Spleen (tissue), 7 donors: ENCODE results near the gene SRI.

Source experiments
- CTCF ChIP-seq, 11 experiments: fragments of 200-600 bp in 7 of 11; fragments of 450-650 bp in 4 of 11; sonication (generic) in 4 of 11; IDR thresholded peaks in 8 of 11; conservative IDR thresholded peaks in 3 of 11; 1 replicate in 7 of 11; 2 replicates in 4 of 11; pipeline versions ENCODE4 v1.4.0 to v1.8.0; 2016 to 2021; ENCODE audit warnings: antibody characterized with exemption in 11 of 11, inconsistent platforms in 4 of 11, mild to moderate bottlenecking in 1 of 11
- POLR2A ChIP-seq, 3 donors: fragments of 450-650 bp; IDR thresholded peaks; one replicate each; pipeline ENCODE4 v1.5.1; 2017; ENCODE audit warnings: antibody characterized with exemption in 3 of 3, mild to moderate bottlenecking in 1 of 3
- POLR2AphosphoS5 ChIP-seq, 3 donors: sonication (generic); formaldehyde crosslinking; IDR thresholded peaks; one replicate each; pipeline ENCODE4 v1.5.1; 2017; ENCODE audit warnings: antibody characterized with exemption in 3 of 3
- donor health status: DM: no; HTN: no; CAD: no; lungs with moderate emphysema.
- donor health status: DM: no; HTN: no; CAD: no.
- donor health status: DM: no; HTN: no; CAD: no.

GRCh38 chr7:88200789-88201188 is 19.0 kb downstream of the SRI start:
- TF ChIP-seq CTCF (IDR thresholded peaks at IDR 0.05 in 8 of 11, conservative IDR thresholded peaks at IDR 0.05 in 3 of 11), result no peak
- no peak for TF ChIP-seq POLR2A (IDR thresholded peaks at IDR 0.05)
- TF ChIP-seq POLR2AphosphoS5 (IDR thresholded peaks at IDR 0.05), result no peak
